Stimulated activated naive CD8-positive, alpha-beta T cell treated with anti-CD3 and anti-CD28 coated beads, Interleukin-15, amount 100 ng/mL, for 72 hours (primary cell): ENCODE results near the gene NECTIN1.
A peak's percentile ranks its signal among the peaks of the same experiment; 100 is the strongest.

ENCODE experiments used
- ATAC-seq: fragments of 150-1000 bp; cut with Tn5 transposase; 2 replicates; pipeline ENCODE4 v1.10.0; 2021; ENCODE audit warnings: mild to moderate bottlenecking, moderate library complexity
- DNase-seq, 2 donors: peaks; one replicate each; pipeline ENCODE4 v3.0.0; 2021 to 2022
- H3K27ac Mint-ChIP-seq, 2 donors: one replicate each; pipeline ENCODE4 v1.8.0; 2022; ENCODE audit warnings: mild to moderate bottlenecking in 2 of 2, mixed read lengths in 2 of 2, moderate library complexity in 2 of 2
- H3K27me3 Mint-ChIP-seq: one replicate; pipeline ENCODE4 v1.8.0; 2022; ENCODE audit warnings: mixed read lengths
- H3K4me1 Mint-ChIP-seq: one replicate; pipeline ENCODE4 v1.8.0; 2022; ENCODE audit warnings: mild to moderate bottlenecking, mixed read lengths
- H3K4me3 Mint-ChIP-seq, 2 donors: one replicate each; pipeline ENCODE4 v1.8.0; 2022; ENCODE audit warnings: mild to moderate bottlenecking in 2 of 2, mixed read lengths in 2 of 2, moderate library complexity in 1 of 2
- H3K9me3 Mint-ChIP-seq, 2 donors: one replicate each; pipeline ENCODE4 v1.8.0; 2022; ENCODE audit warnings: mixed read lengths in 2 of 2

NECTIN1 gene

GRCh38 chr11:119728651-119729580 is at the start of gene NECTIN1:
Gene NECTIN1 (minus strand): TSS chr11:119729200. CDS start chr11:119728553, 647 bp downstream.
- peak; percentile 80 to 86 for DNase-seq
- peak within 1 kb of the TSS; percentile 38 to 55 for H3K27ac Mint-ChIP-seq
- no peaks in the 10 kb centered on the region for H3K9me3 Mint-ChIP-seq
- H3K27me3 Mint-ChIP-seq = peaks cover 70% of the 10 kb centered on the region
- peak within 1 kb of the TSS; percentile 84 to 86 for H3K4me3 Mint-ChIP-seq
- H3K4me1 Mint-ChIP-seq = peaks cover 17% of the 10 kb centered on the region
- ATAC-seq = peak; percentile 93

- no peaks in the 10 kb centered on the region for H3K4me1 Mint-ChIP-seq
- no peak for ATAC-seq
- H3K27me3 Mint-ChIP-seq = peaks cover 30% of the 10 kb centered on the region
- DNase-seq = no peak
- no peak overlapping the region for H3K4me3 Mint-ChIP-seq
- H3K9me3 Mint-ChIP-seq = no peaks in the 10 kb centered on the region
- no peak overlapping the region for H3K27ac Mint-ChIP-seq
Measured at GRCh38 chr11:119778391-119779194, 49.6 kb upstream of the NECTIN1 start.

- no peak overlapping the region for H3K27ac Mint-ChIP-seq
- H3K27me3 Mint-ChIP-seq = peaks cover 28% of the 10 kb centered on the region
- H3K4me1 Mint-ChIP-seq = no peaks in the 10 kb centered on the region
- no peak for ATAC-seq
- no peak overlapping the region for H3K4me3 Mint-ChIP-seq
- DNase-seq = no peak
- H3K9me3 Mint-ChIP-seq = no peaks in the 10 kb centered on the region
Measured at GRCh38 chr11:119777940-119778339, 48.9 kb upstream of the NECTIN1 start.

- Mint-ChIP-seq H3K4me1 (no peaks in the 10 kb centered on the region), H3K27me3 (peaks cover 15% of the 10 kb centered on the region), H3K27ac (no peak overlapping the region), H3K9me3 (no peaks in the 10 kb centered on the region), H3K4me3 (no peak overlapping the region)
- ATAC-seq = no peak
- no peak for DNase-seq
Measured at GRCh38 chr11:119776651-119777050, 47.7 kb upstream of the NECTIN1 start.

- Mint-ChIP-seq H3K4me1 (no peaks in the 10 kb centered on the region), H3K27ac (no peak overlapping the region), H3K9me3 (no peaks in the 10 kb centered on the region), H3K4me3 (no peak overlapping the region), H3K27me3 (peaks cover 14% of the 10 kb centered on the region)
- ATAC-seq (no peak), DNase-seq (no peak)
Measured at GRCh38 chr11:119776031-119776636, 47.1 kb upstream of the NECTIN1 start.

GRCh38 chr11:119774172-119774763 is 45.3 kb upstream of the NECTIN1 start:
- no peak for ATAC-seq
- H3K4me1 Mint-ChIP-seq = no peaks in the 10 kb centered on the region
- no peaks in the 10 kb centered on the region for H3K9me3 Mint-ChIP-seq
- no peak for DNase-seq
- H3K4me3 Mint-ChIP-seq = no peak overlapping the region
- no peak overlapping the region for H3K27ac Mint-ChIP-seq
- peaks cover 18% of the 10 kb centered on the region for H3K27me3 Mint-ChIP-seq

- DNase-seq (no peak), ATAC-seq (no peak)
- Mint-ChIP-seq H3K27ac (no peak overlapping the region), H3K9me3 (peaks cover 0 to 5% of the 10 kb centered on the region in 2 donors), H3K4me3 (no peak overlapping the region), H3K27me3 (peaks cover 18% of the 10 kb centered on the region), H3K4me1 (no peaks in the 10 kb centered on the region)
Measured at GRCh38 chr11:119772641-119773415, 43.8 kb upstream of the NECTIN1 start.

GRCh38 chr11:119772076-119772475 is 43.1 kb upstream of the NECTIN1 start:
- H3K4me3 Mint-ChIP-seq = no peak overlapping the region
- H3K9me3 Mint-ChIP-seq = peaks cover 0 to 6% of the 10 kb centered on the region in 2 donors
- ATAC-seq (no peak), DNase-seq (no peak)
- peaks cover 18% of the 10 kb centered on the region for H3K27me3 Mint-ChIP-seq
- no peak overlapping the region for H3K27ac Mint-ChIP-seq
- H3K4me1 Mint-ChIP-seq = no peaks in the 10 kb centered on the region

GRCh38 chr11:119771172-119771770 is 42.3 kb upstream of the NECTIN1 start:
- no peak for DNase-seq
- Mint-ChIP-seq H3K27me3 (peaks cover 18% of the 10 kb centered on the region), H3K4me3 (no peak overlapping the region), H3K9me3 (peaks cover 0 to 6% of the 10 kb centered on the region in 2 donors), H3K4me1 (no peaks in the 10 kb centered on the region), H3K27ac (no peak overlapping the region)
- no peak for ATAC-seq

- no peak for DNase-seq
- H3K9me3 Mint-ChIP-seq = peaks cover 4 to 6% of the 10 kb centered on the region in 2 donors
- no peaks in the 10 kb centered on the region for H3K4me1 Mint-ChIP-seq
- no peak for ATAC-seq
- H3K4me3 Mint-ChIP-seq = no peak overlapping the region
- H3K27ac Mint-ChIP-seq = no peak overlapping the region
- H3K27me3 Mint-ChIP-seq = peaks cover 40% of the 10 kb centered on the region
Measured at GRCh38 chr11:119765628-119766027, 36.6 kb upstream of the NECTIN1 start.

GRCh38 chr11:119764108-119764868 is 35.3 kb upstream of the NECTIN1 start:
- no peak overlapping the region for H3K27ac Mint-ChIP-seq
- peaks cover 4 to 6% of the 10 kb centered on the region in 2 donors for H3K9me3 Mint-ChIP-seq
- H3K4me3 Mint-ChIP-seq = no peak overlapping the region
- no peak for DNase-seq
- no peak for ATAC-seq
- H3K27me3 Mint-ChIP-seq = peaks cover 38% of the 10 kb centered on the region
- H3K4me1 Mint-ChIP-seq = no peaks in the 10 kb centered on the region

- DNase-seq (no peak), ATAC-seq (no peak)
- no peak overlapping the region for H3K4me3 Mint-ChIP-seq
- peaks cover 38% of the 10 kb centered on the region for H3K27me3 Mint-ChIP-seq
- H3K9me3 Mint-ChIP-seq = peaks cover 4 to 6% of the 10 kb centered on the region in 2 donors
- no peak overlapping the region for H3K27ac Mint-ChIP-seq
- H3K4me1 Mint-ChIP-seq = no peaks in the 10 kb centered on the region
Measured at GRCh38 chr11:119763071-119763728, 34.2 kb upstream of the NECTIN1 start.

- ATAC-seq (no peak), DNase-seq (no peak)
- Mint-ChIP-seq H3K27me3 (peaks cover 47% of the 10 kb centered on the region), H3K27ac (no peak overlapping the region), H3K4me1 (no peaks in the 10 kb centered on the region), H3K9me3 (no peaks in the 10 kb centered on the region), H3K4me3 (no peak overlapping the region)
Measured at GRCh38 chr11:119759747-119760412, 30.9 kb upstream of the NECTIN1 start.
